Aorta (tissue), 5 donors: Measurements from ENCODE around the gene LRRK1. TPM values are rescaled to one million over a fixed set of nuclear protein-coding genes. Genes with fewer than 3 reads are reported as not detected.

ENCODE experiments used
- ATAC-seq: fragments of 200-7000 bp; cut with Tn5 transposase; one replicate; pipeline ENCODE4 v1.9.1; 2022; ENCODE audit warnings: moderate library complexity; ENCODE audit not compliant: low FRiP score
- DNase-seq, 2 donors: peaks; one replicate each; pipeline ENCODE4 v3.0.0-alpha.2; 2020
- H3K27ac ChIP-seq, 2 donors: one replicate each; pipeline ENCODE4 v1.5.1; 2013; ENCODE audit warnings: low read length in 2 of 2, mild to moderate bottlenecking in 2 of 2, moderate library complexity in 2 of 2, control low read depth in 1 of 2, inconsistent platforms in 1 of 2, low read depth in 1 of 2
- H3K27me3 ChIP-seq, 2 donors: one replicate each; pipeline ENCODE4 v1.6.1; 2013; ENCODE audit warnings: control low read depth in 1 of 2, low read length in 1 of 2, mild to moderate bottlenecking in 1 of 2, moderate library complexity in 1 of 2; ENCODE audit not compliant: insufficient read depth in 2 of 2, control insufficient read depth in 1 of 2
- H3K36me3 ChIP-seq, 2 donors: one replicate each; pipeline ENCODE4 v1.6.1; 2013; ENCODE audit warnings: control low read depth in 1 of 2, low read length in 1 of 2, mild to moderate bottlenecking in 1 of 2; ENCODE audit not compliant: insufficient read depth in 2 of 2, control insufficient read depth in 1 of 2
- H3K4me1 ChIP-seq, 2 donors: one replicate each; pipeline ENCODE4 v1.6.1; 2013; ENCODE audit warnings: low read length in 2 of 2, control low read depth in 1 of 2, mild to moderate bottlenecking in 1 of 2, moderate library complexity in 1 of 2; ENCODE audit not compliant: insufficient read depth in 2 of 2, control insufficient read depth in 1 of 2
- H3K4me3 ChIP-seq, 2 donors: one replicate each; pipeline ENCODE4 v1.5.1; 2013; ENCODE audit warnings: low read length in 2 of 2, control low read depth in 1 of 2, mild to moderate bottlenecking in 1 of 2
- H3K9me3 ChIP-seq: one replicate; pipeline ENCODE4 v1.6.1; 2013; ENCODE audit warnings: mild to moderate bottlenecking, low read length; ENCODE audit not compliant: control insufficient read depth
- WGBS, 2 donors: extraction: QIAGEN DNeasy Blood & Tissue Kit; methylation state at CpG; one replicate each; pipeline ENCODE4 v1.1.7; 2013; 5-methylcytosine and 5-hydroxymethylcytosine counted together
- intact Hi-C, 2 donors: fragments of 100-400 bp; cut with DNase I; formaldehyde crosslinking; loops; one replicate each; pipeline versions ENCODE4 v1.14.2 to v1.15.0; 2022
- long read RNA-seq, 2 donors: library from polyadenylated mRNA; unstranded; transcript quantifications; one replicate each; pipeline ENCODE4 v2.0.0, GENCODE V29; 2020 to 2021
- polyA plus RNA-seq, 2 donors: library from polyadenylated mRNA; stranded (reverse); fragments of 200-250 nt; gene quantifications; one replicate each; pipeline ENCODE4 v1.2.3, GENCODE V29; 2013
- total RNA-seq, 2 donors: library from RNA; stranded (reverse); fragmentation: NEBNext Ultra II Directional; extraction: Animal tissue kit (Norgen Biotek cat#: 25700); gene quantifications; one replicate each; pipeline ENCODE4 v1.2.1, GENCODE V29; 2021
- donor health status: healthy with polysubstance abuse.
- donor health status: Bipolar disorder and iron deficiency.
- donor health status: DM: no; HTN: no; CAD: no.
- donor health status: DM: no; HTN: no; CAD: no.
- donor health status: DM: yes; HTN: yes; CAD: no.

LRRK1 gene, protein sequence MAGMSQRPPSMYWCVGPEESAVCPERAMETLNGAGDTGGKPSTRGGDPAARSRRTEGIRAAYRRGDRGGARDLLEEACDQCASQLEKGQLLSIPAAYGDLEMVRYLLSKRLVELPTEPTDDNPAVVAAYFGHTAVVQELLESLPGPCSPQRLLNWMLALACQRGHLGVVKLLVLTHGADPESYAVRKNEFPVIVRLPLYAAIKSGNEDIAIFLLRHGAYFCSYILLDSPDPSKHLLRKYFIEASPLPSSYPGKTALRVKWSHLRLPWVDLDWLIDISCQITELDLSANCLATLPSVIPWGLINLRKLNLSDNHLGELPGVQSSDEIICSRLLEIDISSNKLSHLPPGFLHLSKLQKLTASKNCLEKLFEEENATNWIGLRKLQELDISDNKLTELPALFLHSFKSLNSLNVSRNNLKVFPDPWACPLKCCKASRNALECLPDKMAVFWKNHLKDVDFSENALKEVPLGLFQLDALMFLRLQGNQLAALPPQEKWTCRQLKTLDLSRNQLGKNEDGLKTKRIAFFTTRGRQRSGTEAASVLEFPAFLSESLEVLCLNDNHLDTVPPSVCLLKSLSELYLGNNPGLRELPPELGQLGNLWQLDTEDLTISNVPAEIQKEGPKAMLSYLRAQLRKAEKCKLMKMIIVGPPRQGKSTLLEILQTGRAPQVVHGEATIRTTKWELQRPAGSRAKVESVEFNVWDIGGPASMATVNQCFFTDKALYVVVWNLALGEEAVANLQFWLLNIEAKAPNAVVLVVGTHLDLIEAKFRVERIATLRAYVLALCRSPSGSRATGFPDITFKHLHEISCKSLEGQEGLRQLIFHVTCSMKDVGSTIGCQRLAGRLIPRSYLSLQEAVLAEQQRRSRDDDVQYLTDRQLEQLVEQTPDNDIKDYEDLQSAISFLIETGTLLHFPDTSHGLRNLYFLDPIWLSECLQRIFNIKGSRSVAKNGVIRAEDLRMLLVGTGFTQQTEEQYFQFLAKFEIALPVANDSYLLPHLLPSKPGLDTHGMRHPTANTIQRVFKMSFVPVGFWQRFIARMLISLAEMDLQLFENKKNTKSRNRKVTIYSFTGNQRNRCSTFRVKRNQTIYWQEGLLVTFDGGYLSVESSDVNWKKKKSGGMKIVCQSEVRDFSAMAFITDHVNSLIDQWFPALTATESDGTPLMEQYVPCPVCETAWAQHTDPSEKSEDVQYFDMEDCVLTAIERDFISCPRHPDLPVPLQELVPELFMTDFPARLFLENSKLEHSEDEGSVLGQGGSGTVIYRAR (N-terminal part only)
- total RNA-seq (10 to 100 TPM; 20.0 to 34.0 TPM), polyA plus RNA-seq (1 to 10 TPM; 4.0 to 6.6 TPM)
- long read RNA-seq, donor 1, partial matches to known transcripts = 33 of 40 reads
- long read RNA-seq, donor 1, other reads (novel, unspliced or antisense) = 7 of 40 reads
- long read RNA-seq, donor 2, partial matches to known transcripts = 13 of 26 reads
- long read RNA-seq, donor 2, other reads (novel, unspliced or antisense) = 12 of 26 reads

DNA sequence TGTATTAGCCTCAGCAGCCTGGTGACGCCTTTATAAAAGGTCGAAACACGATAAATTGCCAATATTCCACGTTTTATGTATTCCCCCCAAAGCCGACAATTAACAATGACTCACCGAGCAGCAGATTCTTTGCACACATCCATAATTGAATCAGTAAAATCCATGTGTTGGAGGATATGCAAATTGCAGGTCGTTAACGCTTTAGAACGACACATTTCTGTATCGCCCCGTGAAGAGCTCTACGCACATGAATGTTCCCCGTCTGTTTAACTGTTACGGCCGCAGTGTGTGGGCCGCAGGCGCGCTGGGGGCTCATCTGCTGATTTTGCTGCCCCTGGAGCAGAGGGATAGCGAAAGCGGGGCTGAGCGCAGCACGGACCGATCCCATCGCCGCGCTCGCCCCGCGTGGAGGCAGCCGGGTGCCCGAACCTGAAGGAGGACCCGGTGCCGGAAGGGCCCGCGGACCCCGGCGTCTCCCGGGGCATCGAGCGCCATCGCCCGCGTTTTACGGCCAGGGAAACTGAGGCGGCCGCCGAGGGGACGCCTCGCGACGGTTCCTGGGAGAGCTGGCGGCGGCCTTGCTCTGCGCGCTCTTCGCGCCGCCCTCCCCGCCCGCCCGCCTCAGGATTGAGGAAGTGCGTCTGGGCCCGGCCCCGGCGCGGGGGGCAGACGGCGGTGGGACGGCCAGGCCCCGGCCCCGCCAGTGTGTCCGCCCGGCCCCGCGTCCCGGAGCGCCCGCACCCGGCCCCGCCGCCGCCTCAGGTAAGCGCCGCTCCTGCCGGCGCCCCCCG, at the start of gene LRRK1:
LRRK1 (plus strand) TSS at position 668 of the 791 bp plus-strand sequence. CDS start 5,276 bp downstream, outside the sequence.
- H3K4me1 ChIP-seq = no peaks in the 10 kb centered on the region
- H3K9me3 ChIP-seq = no peaks in the 10 kb centered on the region
- H3K27ac ChIP-seq = no peak within 1 kb of the TSS
- H3K27me3 ChIP-seq = no peaks in the 10 kb centered on the region
- no peaks in the 10 kb centered on the region for H3K36me3 ChIP-seq
- WGBS, 2 donors = 1% methylated on average over 63 to 87 of the region's 87 CpGs
- ATAC-seq = peak; percentile 76
- DNase-seq = peak; percentile 73 to 83
- peak within 1 kb of the TSS; percentile 85 to 89 for H3K4me3 ChIP-seq
- intact Hi-C loops = loop anchor here (1.0 to 10.0 kb wide), 4 partner anchors 80 to 336 kb away; partner anchors contain the start of gene CHSY1 (in 1 of the 2)

DNA sequence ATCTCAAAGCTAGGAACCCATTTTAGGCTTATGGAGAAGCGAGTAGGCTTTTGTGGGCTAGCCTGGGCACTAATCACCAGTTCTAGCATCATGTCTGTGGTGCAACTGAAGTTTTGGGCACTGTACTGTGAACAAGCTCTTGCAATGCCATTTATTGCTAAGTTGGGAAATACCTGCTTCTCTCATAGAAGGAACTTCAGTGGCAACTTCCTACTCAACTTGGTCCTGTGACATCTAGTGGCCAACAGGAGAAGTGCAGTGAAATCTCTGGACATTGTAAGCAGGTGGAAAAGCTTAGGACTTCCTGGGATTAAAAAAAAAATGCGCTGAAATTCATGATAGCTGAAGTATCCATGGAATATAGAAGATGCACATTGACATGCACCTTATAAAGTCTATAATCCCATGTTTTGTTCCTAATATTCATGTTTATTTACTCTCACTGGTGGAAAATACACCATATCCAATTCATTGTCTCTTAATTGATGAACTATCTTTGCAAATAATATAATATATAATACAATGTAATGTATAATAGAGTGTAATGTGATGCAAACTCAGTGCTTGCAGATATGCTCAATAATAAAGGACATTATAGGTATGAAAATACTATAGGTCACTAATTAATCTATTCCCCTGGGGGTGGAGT, 46.0 kb upstream of the LRRK1 start:
- no peak overlapping the region for H3K4me3 ChIP-seq
- no peaks in the 10 kb centered on the region for H3K36me3 ChIP-seq
- H3K27ac ChIP-seq = no peak overlapping the region
- H3K4me1 ChIP-seq = no peaks in the 10 kb centered on the region
- ATAC-seq (peak; percentile 86), DNase-seq (peak in 1 of 2 donors; percentile 56)
- WGBS, 2 donors = 35 to 46% methylated on average over 2 of the region's 2 CpGs
- H3K27me3 ChIP-seq = no peaks in the 10 kb centered on the region
- intact Hi-C loops = loop anchor here in 1 of 2 donors (1.0 kb wide), 1 partner anchor 245 kb away; no protein-coding TSS in a partner anchor
- H3K9me3 ChIP-seq = no peaks in the 10 kb centered on the region

DNA sequence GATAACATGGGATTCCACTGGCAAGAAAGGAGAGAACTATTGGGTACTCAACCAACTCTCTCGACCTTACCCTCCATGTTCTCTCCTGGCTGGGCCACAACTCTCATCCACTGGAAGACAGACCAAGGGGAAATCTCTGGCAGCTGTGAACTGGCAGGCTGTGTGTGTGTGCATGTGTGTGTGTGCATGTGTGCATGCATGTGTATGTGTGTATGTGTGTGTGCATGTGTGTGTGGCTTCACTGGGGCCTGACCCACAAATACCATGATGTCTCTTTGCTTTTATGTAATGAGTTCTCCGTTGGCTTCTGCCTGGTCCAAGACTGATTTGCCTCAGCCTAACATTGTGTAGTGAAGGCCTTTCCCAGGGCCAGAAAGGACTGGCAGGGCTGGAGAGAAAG, 43.7 kb upstream of the LRRK1 start:
- Histone ChIP-seq H3K4me1 (no peaks in the 10 kb centered on the region), H3K36me3 (no peaks in the 10 kb centered on the region), H3K27me3 (peaks cover 0 to 2% of the 10 kb centered on the region in 2 donors), H3K4me3 (no peak overlapping the region), H3K27ac (no peak overlapping the region), H3K9me3 (no peaks in the 10 kb centered on the region)
- intact Hi-C loops = loop anchor here in 1 of 2 donors (2.0 kb wide), 1 partner anchor 247 kb away; no protein-coding TSS in a partner anchor
- ATAC-seq = no peak
- DNase-seq = no peak
- 91 to 98% methylated on average over 2 of the region's 2 CpGs for WGBS, 2 donors

DNA sequence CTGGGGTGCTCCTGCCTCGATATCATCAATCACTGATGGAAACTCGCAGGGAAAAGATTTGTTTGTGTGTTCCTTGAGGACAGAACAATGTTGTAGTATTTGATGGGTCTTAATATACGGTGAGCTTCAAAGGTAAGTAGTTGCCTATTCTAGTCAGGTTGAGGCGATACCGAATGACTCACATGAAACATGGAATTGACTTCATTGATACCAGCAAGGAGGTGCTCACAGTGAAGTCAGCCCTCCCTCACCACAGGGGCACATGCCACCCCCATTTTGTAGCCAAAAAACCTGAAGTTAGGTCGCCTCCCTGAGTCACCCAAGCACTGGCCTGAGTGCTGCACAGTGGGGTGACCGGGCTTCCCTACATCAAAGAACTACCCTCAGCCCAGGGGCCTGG, 43.2 kb upstream of the LRRK1 start:
- no peak overlapping the region for H3K27ac ChIP-seq
- H3K27me3 ChIP-seq = peaks cover 0 to 2% of the 10 kb centered on the region in 2 donors
- H3K4me3 ChIP-seq = no peak overlapping the region
- H3K4me1 ChIP-seq = no peaks in the 10 kb centered on the region
- DNase-seq (no peak), ATAC-seq (no peak)
- H3K9me3 ChIP-seq = no peaks in the 10 kb centered on the region
- WGBS, 2 donors = 93 to 94% methylated on average over 7 of the region's 7 CpGs
- intact Hi-C loops = loop anchor here in 1 of 2 donors (2.0 kb wide), 1 partner anchor 247 kb away; no protein-coding TSS in a partner anchor
- H3K36me3 ChIP-seq = no peaks in the 10 kb centered on the region

DNA sequence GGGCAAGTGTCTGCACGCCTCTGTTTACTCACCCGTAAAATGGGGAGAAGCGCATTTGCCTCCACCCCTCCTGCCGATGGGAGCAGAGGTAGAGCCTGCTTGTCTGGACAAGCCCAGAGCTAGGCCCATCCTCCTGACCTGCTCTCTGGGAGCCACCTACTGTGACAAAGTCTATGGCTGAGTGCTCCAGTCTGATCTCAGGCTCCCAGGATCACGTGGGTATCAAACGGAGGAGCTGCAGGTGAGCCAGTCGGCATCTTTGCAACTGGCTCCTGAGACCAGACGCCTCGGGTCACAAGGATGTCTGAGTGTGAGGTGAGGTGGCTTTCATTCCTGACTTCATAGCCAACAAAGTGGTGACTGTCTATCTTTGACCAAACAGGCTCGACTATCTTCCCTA, 41.6 kb upstream of the LRRK1 start:
- intact Hi-C loops = no loop called here
- peaks cover 0 to 2% of the 10 kb centered on the region in 2 donors for H3K27me3 ChIP-seq
- no peaks in the 10 kb centered on the region for H3K36me3 ChIP-seq
- no peak overlapping the region for H3K27ac ChIP-seq
- 92 to 97% methylated on average over 10 of the region's 10 CpGs for WGBS, 2 donors
- no peaks in the 10 kb centered on the region for H3K9me3 ChIP-seq
- H3K4me3 ChIP-seq = no peak overlapping the region
- no peak for ATAC-seq
- no peaks in the 10 kb centered on the region for H3K4me1 ChIP-seq
- no peak for DNase-seq

DNA sequence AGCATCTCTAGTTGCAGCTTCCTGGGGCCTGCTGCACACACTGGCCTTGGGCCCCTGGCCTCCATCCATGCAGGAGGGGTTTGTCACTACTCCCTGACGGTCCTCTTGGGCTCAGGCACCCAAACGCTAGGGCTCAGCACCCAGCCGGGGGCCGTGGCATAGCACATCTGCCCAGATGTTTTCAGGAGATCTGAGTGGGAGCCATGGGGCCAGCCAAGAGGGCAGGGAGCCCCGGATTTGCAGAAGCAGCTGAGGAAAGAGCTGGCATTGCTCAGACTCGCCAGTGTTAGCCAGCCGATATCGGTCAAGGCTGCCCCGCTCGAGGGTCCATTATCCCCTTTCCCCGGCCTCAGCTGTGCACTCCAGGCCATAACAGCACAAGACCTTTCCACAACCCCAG, 41.0 kb upstream of the LRRK1 start:
- no peaks in the 10 kb centered on the region for H3K36me3 ChIP-seq
- intact Hi-C loops = no loop called here
- no peak overlapping the region for H3K27ac ChIP-seq
- no peak for ATAC-seq
- H3K27me3 ChIP-seq = peaks cover 0 to 2% of the 10 kb centered on the region in 2 donors
- H3K9me3 ChIP-seq = no peaks in the 10 kb centered on the region
- WGBS, 2 donors = 91% methylated on average over 11 of the region's 11 CpGs
- no peak overlapping the region for H3K4me3 ChIP-seq
- no peak for DNase-seq
- no peaks in the 10 kb centered on the region for H3K4me1 ChIP-seq

DNA sequence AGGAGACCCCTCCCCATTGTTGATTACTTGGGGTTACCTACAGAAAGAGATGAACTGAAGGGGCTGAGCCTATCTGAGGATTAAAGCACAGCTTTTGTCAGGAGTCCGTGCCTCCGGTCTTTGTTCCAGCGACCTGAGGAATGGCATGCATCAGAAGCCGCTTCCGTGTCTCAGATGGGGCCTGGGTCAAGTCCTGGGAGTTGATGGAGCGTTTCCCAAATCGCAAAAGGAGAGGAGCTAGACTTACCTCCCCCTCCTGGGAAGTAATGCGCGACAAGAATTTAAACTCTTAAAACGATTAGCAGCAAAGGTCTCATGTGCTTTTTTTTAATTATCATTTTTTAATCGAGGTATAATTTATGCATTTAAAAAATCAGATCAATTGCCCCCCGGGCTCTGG, 40.5 kb upstream of the LRRK1 start:
- Histone ChIP-seq H3K9me3 (no peaks in the 10 kb centered on the region), H3K27me3 (peaks cover 0 to 2% of the 10 kb centered on the region in 2 donors), H3K27ac (no peak overlapping the region), H3K4me1 (no peaks in the 10 kb centered on the region), H3K4me3 (no peak overlapping the region), H3K36me3 (no peaks in the 10 kb centered on the region)
- DNase-seq (no peak), ATAC-seq (no peak)
- intact Hi-C loops = no loop called here
- 52 to 63% methylated on average over 12 of the region's 12 CpGs for WGBS, 2 donors
